GM12878 (cell line): Measurements from ENCODE around the gene INO80. TPM values are rescaled to one million over a fixed set of nuclear protein-coding genes. Genes with fewer than 3 reads are reported as not detected.

ENCODE experiments used
- ATAC-seq: fragments of 200-7000 bp; cut with Tn5 transposase; 3 replicates; pipeline ENCODE4 v1.9.1; 2020; ENCODE audit warnings: mild to moderate bottlenecking, moderate library complexity
- BruUV-seq: library from RNA; stranded (reverse); fragments of 400-500 nt; replicated peaks from 2 replicates; lab custom pipeline; 2021; lab: Mats Ljungman, UMichigan
- CTCF ChIA-PET: fragments of 300-600 bp; sonication (Branson Sonifier 250); formaldehyde crosslinking; extraction: SDS; loops from one replicate; lab custom pipeline; 2021; ENCODE audit warnings: inconsistent platforms; lab: Yijun Ruan, JAX
- POLR2A ChIA-PET: fragments of 350-600 bp; formaldehyde crosslinking; extraction: SDS; loops from one replicate; lab custom pipeline; 2021; ENCODE audit warnings: inconsistent platforms; lab: Charles Lee
- RAD21 ChIA-PET: fragments of 300-600 bp; sonication (Branson Sonifier 250); formaldehyde crosslinking; loops from one replicate; lab custom pipeline; 2023; ENCODE audit warnings: antibody characterized with exemption; ENCODE audit not compliant: unreplicated experiment; lab: Charles Lee
- SMC1A ChIA-PET: fragments of 300-600 bp; sonication (Branson Sonifier 250); formaldehyde crosslinking; loops from one replicate; lab custom pipeline; 2023; ENCODE audit not compliant: unreplicated experiment, uncharacterized antibody; lab: Charles Lee
- DNase-seq: peaks from one replicate; pipeline ENCODE4 v3.0.0-alpha.2; 2011; ENCODE audit warnings: low read depth, low spot score
- FAIRE-seq: peaks from 3 replicates; lab custom pipeline; 2011; peaks lifted over from hg19 to GRCh38; lab: Jason Lieb, UNC
- H2AFZ ChIP-seq: 2 replicates; pipeline ENCODE4 v1.6.0; 2011; ENCODE audit warnings: low read depth, low read length, control low read depth; ENCODE audit not compliant: control insufficient read depth
- H3K27ac ChIP-seq: 2 replicates; pipeline ENCODE4 v1.5.1; 2011; ENCODE audit warnings: control low read depth; ENCODE audit not compliant: control insufficient read depth, insufficient read depth
- H3K27me3 ChIP-seq, 2 experiments: replicated peaks in 1 of 2; 2 replicates each; pipeline versions ENCODE4 v1.6.0 to v1.6.1; 2011; ENCODE audit warnings: low read length in 1 of 2; ENCODE audit not compliant: control insufficient read depth in 2 of 2, insufficient read depth in 2 of 2
- H3K36me3 ChIP-seq, 2 experiments: 2 replicates each; pipeline ENCODE4 v1.5.1; 2011; ENCODE audit warnings: low read length in 1 of 2; ENCODE audit not compliant: control insufficient read depth in 2 of 2, insufficient read depth in 2 of 2
- H3K4me1 ChIP-seq: 2 replicates; pipeline ENCODE4 v1.6.1; 2011; ENCODE audit warnings: mild to moderate bottlenecking, low read length, moderate library complexity, mixed read lengths; ENCODE audit not compliant: control insufficient read depth, insufficient read depth
- H3K4me2 ChIP-seq: 2 replicates; pipeline ENCODE4 v1.6.0; 2011; ENCODE audit warnings: control low read depth; ENCODE audit not compliant: control insufficient read depth, insufficient read depth
- H3K4me3 ChIP-seq: fragments of 200-600 bp; sonication (generic); 2 replicates; pipeline ENCODE4 v1.5.1; 2016
- H3K79me2 ChIP-seq: 2 replicates; pipeline ENCODE4 v1.6.0; 2011; ENCODE audit warnings: low read length; ENCODE audit not compliant: control insufficient read depth, insufficient read depth
- H3K9ac ChIP-seq: 2 replicates; pipeline ENCODE4 v1.8.0; 2011; ENCODE audit warnings: low read length, control low read depth, mixed read lengths; ENCODE audit not compliant: control insufficient read depth, insufficient read depth
- H3K9me3 ChIP-seq: replicated peaks from 3 replicates; pipeline ENCODE4 v1.5.1; 2011; ENCODE audit warnings: mild to moderate bottlenecking, low read length; ENCODE audit not compliant: control insufficient read depth, insufficient read depth
- H4K20me1 ChIP-seq: 2 replicates; pipeline ENCODE4 v1.6.0; 2011; ENCODE audit not compliant: control insufficient read depth, insufficient read depth
- CUX1 ChIP-seq: IDR thresholded peaks from 2 replicates; pipeline ENCODE4 v1.6.1; 2012; ENCODE audit warnings: improper control_type of control experiment, low read depth, low read length; ENCODE audit not compliant: insufficient replicate concordance
- NFIC ChIP-seq: IDR thresholded peaks from 2 replicates; pipeline ENCODE4 v1.6.1; 2012; ENCODE audit warnings: low read depth, mild to moderate bottlenecking, inconsistent platforms, low read length, moderate library complexity
- ZBTB40 ChIP-seq: fragments of 450-650 bp; IDR thresholded peaks from 2 replicates; pipeline ENCODE4 v1.6.1; 2016; ENCODE audit warnings: mild to moderate bottlenecking, moderate library complexity, borderline replicate concordance
- WGBS: methylation state at CpG from one replicate; pipeline ENCODE4 v1.1.6; 2016; ENCODE audit warnings: low lambda C conversion rate; ENCODE audit not compliant: insufficient replicate concordance, insufficient coverage; ENCODE audit errors: missing lambda C conversion rate; 5-methylcytosine and 5-hydroxymethylcytosine counted together
- in situ Hi-C: fragments of 300-500 bp; cut with MboI; formaldehyde crosslinking; loops from 9 replicates; pipeline ENCODE4 v1.14.3; 2018; ENCODE audit warnings: mixed read lengths
- intact Hi-C: fragments of 100-400 bp; cut with micrococcal nuclease; formaldehyde crosslinking; loops from one replicate; pipeline ENCODE4 v1.14.2; 2022; ENCODE audit not compliant: unreplicated experiment
- polyA plus RNA-seq, 11 experiments: library from polyadenylated mRNA; depleted of rRNA in 4 of 11; unstranded in 6 of 11; stranded (reverse) in 5 of 11; fragments of >200 nt; fragmentation: Nextera tagmentation in 4 of 11; fragmentation: Illumina TruSeq in 1 of 11; extraction: Ambion mirVana in 4 of 11; extraction: Trizol in 1 of 11; gene quantifications; 1 replicate in 1 of 11; 2 replicates in 10 of 11; pipeline versions ENCODE4 v1.2.1 to v1.2.3, GENCODE V29; 2011 to 2016; ENCODE audit warnings: inconsistent platforms in 2 of 11, missing spikeins in 2 of 11, low read depth in 1 of 11
- total RNA-seq, 4 experiments: library from RNA; depleted of rRNA in 3 of 4; stranded (reverse); fragments of >200 nt in 3 of 4; fragmentation: Illumina TruSeq in 1 of 4; extraction: Trizol in 1 of 4; gene quantifications; 2 replicates each; pipeline versions ENCODE4 v1.2.1 to v1.2.3, GENCODE V29; 2013 to 2021

INO80 gene
- total and polyA plus RNA-seq, 10 of the 15 experiments (the other 5 are each of a cell fraction or from before 2014, with no cell fraction given) = 4.5 to 25.0 (median 14.2) TPM

- WGBS = 73% methylated on average over 4 of the region's 4 CpGs
- Histone ChIP-seq H3K27ac (no peak overlapping the region), H3K9me3 (no peaks in the 10 kb centered on the region), H3K4me1 (peaks cover 7% of the 10 kb centered on the region), H3K27me3 (no peaks in the 10 kb centered on the region), H3K9ac (no peak overlapping the region), H3K36me3 (no peaks in the 10 kb centered on the region), H3K4me3 (no peak overlapping the region), H4K20me1 (no peaks in the 10 kb centered on the region), H2AFZ (no peak overlapping the region), H3K4me2 (no peak overlapping the region), H3K79me2 (no peaks in the 10 kb centered on the region)
- no TSS peak for BruUV-seq
- SMC1A ChIA-PET = no interaction called here
- RAD21 ChIA-PET = no interaction called here
- ATAC-seq (no peak), FAIRE-seq (no peak), DNase-seq (no peak)
- no peak for TF ChIP-seq ZBTB40
- no peak for TF ChIP-seq NFIC
- no peak for TF ChIP-seq CUX1
- intact Hi-C loops (no loop called here), in situ Hi-C loops (no loop called here)
- CTCF ChIA-PET = no interaction called here
- POLR2A ChIA-PET = no interaction called here
These were observed 159.0 kb downstream of the INO80 start for GRCh38 chr15:40957041-40957555.
